ENCODE data around the gene PIM3.
"Not testable (repeated sequence)": the region's sequence is repeated elsewhere in the genome, so short reads cannot be mapped to it uniquely, and the experiment has no call there.

PIM3 gene

DNA sequence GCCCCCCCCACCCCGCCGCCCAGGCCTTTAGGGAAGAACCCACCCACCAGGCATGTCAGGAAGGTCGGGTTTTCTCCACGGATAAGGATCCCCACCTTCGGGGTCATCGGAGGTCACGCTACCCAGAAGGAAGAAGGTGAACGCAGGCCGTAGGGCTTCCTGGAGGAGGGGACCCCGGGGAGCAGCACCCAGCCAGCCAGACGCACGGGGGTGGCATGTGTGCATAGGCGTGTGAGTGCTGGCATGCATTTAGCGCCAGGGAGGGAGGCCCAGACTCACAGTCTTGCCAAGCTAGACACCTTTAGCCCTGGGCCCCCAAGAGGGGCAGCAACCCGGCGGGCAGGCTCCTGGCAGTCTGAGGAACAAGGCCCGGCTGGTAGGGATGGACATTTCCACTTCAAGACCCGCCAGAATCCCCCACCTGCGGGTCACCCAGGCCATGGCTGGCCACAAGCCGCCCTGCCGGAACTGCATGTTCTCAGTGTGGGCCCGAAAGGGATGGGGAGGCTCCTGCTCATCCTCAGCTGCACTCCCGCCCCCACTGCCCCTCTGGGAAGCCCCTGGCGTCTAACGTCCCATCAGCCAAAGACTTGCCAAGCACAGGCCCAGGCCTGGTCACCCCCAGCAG is 16.7 kb upstream of the PIM3 start:
- DNase-seq, result no peak

DNA sequence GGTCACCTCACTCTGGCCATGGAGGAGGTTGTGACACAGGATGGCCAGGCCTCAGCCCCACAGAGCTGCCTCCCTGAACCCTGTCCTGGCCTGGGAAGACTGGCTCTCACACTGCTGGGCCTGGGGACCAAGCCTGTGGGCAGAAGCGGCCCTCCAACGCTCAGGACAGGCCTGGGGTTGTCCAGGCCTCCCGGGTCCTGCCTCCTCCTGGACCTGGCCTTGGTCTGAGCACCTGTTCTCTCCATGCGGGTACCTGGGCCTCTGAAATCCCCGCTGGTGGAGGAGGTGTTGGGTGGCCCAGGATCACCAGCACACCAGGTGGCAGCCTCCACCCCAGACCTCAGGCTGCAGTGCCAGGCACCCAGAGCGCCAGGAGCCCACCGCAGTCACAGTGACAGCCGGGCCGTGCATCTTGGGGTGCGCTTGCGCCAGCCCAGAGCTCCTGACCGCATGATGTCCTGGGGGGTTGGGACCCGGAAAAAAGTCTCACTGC is 16.1 kb upstream of the PIM3 start:
- no peak for DNase-seq

DNA sequence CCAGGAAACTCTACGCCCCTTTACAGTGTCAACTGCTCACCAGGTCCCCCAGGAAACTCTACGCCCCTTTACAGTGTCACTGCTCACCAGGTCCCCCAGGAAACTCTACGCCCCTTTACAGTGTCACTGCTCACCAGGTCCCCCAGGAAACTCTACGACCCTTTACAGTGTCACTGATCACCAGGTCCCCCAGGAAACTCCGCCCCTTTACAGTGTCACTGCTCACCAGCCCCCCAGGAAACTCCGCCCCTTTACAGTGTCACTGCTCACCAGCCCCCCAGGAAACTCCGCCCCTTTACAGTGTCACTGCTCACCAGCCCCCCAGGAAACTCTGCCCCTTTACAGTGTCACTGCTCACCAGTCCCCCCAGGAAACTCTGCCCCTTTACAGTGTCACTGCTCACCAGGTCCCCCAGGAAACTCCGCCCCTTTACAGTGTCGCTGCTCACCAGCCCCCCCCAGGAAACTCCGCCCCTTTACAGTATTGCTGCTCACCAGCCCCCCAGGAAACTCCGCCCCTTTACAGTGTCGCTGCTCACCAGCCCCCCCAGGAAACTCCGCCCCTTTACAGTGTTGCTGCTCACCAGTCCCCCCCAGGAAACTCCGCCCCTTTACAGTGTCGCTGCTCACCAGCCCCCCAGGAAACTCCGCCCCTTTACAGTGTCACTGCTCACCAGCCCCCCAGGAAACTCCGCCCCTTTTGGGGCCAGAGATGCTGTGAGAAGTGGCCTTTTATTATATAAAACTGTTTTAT is 15.4 kb upstream of the PIM3 start:
- not testable (repeated sequence) for DNase-seq

DNA sequence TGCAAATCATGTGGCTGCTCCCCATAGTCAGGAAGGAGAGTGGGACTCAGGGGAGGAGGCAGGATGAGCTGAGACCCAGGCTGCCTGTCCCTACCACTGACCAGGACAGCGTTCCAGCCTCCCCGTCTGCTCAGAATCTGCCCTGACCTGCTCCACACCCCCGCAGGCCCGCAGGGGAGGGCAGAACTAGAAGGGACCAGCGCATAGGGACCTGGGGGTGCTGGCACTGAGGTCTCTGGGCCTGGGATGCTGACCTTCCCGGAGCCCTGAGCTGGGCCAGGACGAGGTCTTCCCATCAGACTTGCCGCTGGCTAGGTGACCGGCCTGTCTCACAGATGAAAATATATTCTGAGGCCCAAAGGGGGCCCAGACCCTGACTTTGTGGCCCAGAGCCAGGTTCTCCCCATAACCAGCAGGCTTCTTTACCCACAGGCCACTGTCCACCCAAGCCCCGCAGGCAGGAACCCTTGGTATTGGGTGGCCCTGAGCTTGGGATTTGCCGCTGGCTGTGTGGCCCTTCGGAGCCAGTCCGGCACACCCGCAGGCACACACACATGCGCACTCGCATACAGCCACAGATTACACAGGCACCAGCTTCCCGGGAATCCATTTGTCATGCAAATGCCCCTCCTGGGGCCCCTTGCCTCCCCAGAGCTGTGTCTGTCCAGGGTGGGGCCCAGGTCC is 13.8 kb upstream of the PIM3 start:
- DNase-seq, result no peak

DNA sequence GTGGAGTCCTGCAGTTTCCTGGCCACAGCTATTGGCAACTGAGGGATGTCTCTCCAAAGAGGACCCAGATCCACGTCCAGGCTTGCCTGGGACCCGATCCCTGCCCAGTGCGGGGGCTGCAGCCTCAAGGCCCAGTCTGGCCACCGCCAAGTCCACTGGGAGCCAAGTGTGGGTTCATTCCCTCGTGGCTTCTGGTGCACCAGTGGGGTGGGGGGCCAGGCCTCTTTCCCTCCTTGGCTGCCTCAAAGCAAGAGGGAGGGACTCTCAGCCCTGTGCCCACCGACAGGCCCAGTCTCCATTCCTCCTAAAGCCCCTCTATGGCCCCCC is 13.3 kb upstream of the PIM3 start:
- no peak for DNase-seq

DNA sequence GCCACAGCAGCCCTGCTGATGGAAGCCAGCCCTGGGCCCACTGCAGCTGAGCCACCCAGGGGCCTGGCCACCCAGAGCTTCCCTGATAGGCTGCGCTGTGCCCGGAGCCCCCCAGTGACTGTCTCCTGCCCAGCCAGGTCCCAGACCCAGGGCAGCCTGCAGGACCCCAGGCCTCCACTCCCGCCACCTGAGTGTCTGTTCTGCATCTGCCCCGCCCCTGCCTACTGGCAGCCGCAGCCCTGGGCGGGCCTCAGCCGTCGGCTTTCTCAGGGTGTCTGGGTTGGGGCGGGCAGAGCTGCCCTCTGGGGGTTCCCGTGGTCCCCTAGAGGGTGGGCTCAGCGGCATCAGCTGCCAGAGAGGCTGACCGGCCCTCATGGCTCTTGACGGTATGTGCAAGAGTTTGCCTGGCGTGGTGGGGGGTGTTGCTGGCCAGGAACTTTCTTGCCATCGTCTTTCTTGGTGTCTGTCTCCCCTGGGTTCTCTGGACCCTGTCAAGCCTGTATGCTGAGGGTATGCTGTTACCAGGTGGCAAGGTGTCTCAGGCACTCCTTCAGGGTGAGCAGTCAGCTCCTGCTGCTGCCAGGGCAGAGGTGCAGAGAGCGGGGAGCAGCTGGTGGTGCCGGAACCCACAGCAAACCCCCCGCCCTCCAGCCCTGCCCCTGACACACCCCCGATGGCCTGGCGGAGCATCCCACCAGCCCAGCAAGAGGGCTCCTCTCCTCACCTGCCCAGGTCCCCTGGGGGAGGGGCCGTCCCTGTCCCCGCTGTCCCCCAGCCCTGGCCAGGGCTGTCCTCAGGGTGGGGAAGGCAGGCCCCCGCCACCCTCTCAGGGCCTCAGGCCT is 12.2 kb upstream of the PIM3 start:
- no peak for DNase-seq

DNA sequence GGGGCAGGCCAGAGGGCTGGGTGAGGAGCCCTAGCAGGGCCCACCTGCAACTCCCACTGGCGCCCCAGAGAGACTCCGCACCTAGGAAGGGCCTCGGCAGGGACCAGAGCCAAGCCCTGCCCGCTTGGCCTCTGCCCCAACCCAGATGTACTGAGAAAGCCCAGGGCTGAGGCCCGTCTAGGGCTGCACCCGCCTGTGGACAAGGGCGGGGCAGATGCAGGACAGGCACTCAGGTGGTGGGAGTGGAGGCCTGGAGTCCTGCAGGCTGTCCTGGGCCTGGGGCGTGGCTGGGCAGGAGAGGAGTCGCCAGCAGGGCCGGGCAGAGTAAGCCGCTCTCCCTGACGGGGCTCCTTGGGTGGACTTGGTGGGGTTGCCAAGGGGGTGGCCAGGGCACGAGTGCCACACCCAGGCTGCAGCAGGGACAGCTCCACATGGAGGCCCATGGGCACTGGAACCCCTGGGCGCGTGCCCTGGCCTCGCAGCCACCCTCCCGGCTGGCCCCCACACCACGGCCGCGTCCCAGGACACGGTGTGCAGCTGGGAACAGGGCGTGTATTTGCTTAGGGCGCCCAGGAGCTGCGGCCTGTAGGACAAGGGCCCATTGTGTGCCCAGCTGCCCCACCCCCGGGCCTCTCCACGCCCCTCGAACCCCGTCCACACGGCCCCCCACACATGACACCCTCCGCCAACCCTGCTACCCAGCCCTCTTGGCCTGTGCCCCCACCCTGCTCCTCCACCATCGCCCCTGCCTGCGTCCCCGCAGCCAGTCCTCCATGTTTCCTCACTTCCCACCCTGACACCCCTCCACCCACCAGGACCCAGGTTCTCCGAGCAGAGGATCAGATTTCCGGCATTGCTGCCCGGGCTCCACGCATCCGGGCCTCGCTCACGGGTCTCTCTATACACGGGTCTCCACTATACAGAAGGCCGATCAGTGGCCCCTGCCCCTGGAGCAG is 11.3 kb upstream of the PIM3 start:
- DNase-seq, result no peak

DNA sequence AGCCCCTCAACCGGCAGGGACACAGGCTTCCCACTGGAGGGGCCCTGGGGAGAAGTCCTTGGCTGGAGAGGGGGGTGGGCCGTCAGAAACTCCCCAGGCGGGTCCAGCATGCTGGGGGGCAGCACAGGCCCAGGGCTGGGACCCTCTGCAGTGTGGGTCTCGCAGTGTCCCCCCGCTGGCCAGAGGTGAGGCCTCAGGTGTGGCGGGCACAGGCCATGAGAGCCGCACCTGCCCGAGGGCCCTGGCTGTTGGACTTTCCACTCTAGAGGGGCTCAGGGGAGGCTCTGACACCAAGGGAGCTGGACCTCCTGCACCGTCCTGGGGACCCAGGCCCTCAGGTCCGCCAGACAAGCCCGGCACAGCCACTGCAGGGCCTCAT is 10.7 kb upstream of the PIM3 start:
- no peak for DNase-seq

DNA sequence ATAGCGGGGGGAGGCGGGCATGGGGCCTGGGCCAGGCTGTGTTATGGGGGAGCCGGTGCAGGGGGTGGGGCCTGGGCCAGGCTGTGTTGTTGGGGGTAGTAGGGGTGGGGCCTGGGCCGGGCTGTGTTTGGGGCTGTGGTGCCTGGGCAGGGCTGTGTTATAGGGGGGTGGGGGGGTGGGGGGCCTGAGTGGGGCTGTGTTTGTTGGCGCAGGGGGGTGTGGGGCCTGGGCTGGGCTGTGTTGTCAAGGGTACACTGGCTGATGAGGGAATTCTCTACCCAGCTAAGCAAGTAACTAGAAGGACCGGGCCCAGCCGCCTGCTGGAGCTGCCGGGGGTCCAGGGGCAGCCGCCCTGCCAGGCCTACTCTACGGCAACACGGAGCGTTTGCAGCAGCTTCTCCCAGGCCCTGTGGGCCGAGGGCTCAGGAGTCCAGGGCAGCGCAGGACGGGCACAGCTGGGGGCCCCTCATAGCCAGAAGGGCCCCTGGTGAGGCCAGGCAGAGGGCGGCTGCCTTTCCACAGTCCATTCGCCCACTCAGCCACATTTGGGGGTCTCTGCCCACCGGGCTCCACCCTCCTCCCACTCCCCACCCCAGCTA is 10.1 kb upstream of the PIM3 start:
- DNase-seq, result no peak

DNA sequence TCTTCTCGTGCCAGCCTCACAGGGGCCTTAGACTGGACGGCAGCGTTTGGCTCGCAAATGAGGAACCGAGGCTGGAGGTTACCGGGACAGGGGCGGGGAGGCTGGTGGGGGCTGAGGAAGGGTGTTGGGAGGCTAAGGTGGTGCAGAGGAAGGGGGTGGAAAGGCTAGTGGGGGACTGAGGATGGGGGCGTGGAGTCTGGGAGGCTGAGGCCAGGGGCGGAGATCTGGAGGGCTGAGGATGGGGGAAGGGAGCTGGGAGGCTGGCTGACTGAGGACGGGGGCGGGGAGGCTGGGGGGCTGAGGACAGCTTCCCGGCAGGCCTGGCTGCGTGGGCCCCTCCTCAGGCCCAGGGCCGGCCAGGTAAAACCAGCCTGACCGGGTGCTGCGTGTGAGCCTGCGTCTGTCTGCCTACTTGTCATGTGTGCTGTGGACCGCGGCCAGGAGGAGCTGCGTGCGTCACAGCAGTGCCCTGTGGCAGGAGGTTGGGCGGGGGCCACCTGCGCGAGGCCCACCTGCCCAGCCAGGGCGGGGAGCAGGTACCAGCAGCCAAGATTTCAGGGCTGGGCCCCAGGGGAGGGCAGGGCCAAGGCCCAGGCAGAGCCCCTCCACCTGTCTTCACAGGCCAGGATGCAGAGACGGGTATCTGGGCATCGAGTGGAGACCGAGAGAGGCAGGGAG is 9.4 kb upstream of the PIM3 start:
- DNase-seq, result no peak

DNA sequence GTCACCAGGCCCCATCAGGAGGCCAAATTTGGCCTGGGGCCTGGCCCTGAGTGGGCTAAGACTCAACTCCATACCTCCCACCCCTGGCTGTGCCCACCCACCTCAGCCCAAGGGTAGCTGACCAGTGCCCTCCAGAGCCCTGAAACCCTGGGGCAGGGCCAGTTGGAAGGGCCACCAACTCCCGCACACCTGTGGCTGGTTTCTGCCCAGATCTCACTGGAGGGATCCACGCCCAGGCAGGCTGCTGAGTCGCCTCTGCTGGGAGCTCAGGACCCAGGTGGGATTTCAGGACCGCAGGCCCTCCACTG is 8.9 kb upstream of the PIM3 start:
- no peak for DNase-seq

DNA sequence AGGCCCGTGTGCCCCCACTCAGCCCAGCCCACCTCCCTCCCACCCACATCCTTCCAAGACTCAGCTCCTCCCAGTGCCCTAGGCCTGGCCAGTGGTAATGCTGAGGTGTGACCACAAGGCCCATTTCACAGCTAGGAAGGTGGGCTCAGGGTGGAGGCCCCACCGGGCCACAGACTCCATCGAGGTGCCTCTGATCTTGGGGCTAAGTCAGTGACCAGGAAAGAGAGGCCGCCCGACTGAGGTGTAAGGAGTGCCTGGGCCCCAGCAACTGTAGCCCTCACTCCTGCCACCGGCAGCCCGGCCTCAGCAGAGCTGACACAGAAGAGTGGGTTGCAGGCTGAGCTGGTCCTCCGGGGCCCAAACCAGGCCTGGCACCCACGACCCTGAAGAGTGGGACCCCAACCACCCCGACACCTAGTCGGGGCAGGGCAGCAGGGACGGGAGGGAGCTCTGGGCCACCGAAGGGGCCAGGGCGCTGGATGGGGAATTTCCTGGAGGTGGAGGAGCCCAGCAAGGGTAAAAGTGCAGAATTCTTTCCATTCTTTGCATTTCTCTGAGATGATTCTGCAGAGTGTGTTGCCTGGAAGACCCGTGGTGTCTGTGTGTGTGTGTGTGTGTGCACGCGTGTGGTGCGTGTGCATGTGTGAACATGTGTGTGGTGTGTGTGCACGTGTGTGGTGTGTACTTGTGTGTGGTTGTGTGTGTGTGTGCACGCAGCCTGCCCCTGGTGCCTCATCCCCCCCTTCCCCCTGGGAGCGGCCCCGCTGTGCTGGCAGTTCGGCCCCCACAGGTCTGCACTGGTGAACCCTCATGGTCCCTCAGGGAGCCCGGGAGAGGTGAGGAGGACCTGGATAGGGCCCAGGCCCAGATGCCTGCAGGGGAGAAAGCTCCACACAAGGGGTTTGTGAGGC is 8.3 kb upstream of the PIM3 start:
- DNase-seq, result no peak

DNA sequence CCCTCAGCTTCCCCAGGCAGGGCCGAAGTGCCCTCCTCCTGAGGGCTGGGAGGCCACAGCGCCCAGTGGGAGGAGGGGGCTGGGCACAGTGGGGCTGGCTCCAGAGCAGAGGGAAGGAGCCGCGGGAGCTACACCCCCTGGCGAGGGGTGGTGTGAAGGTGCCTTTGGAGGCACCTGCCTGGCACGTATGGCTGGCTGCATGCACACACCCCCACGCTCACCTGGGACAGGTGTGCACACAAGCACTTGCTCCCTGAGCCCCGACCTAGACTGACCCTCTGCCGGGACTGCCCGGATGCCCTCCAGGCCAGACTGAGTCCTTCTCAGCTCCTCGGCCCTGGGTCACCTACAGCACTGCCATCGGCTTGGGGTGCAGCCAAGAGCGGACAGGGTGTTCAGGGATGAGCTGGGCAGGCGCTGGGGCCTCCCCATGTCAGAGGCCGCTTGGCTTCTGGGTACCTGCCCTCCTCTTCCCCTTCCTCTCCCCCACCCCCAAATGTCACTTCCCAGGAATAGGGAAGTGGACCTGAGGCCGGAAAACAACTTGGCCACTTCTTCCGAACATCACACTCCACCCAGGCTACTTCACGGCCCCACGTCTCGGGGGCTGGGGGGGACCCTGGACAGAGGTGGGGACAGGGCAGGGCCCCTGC is 7.4 kb upstream of the PIM3 start:
- DNase-seq, result no peak

DNA sequence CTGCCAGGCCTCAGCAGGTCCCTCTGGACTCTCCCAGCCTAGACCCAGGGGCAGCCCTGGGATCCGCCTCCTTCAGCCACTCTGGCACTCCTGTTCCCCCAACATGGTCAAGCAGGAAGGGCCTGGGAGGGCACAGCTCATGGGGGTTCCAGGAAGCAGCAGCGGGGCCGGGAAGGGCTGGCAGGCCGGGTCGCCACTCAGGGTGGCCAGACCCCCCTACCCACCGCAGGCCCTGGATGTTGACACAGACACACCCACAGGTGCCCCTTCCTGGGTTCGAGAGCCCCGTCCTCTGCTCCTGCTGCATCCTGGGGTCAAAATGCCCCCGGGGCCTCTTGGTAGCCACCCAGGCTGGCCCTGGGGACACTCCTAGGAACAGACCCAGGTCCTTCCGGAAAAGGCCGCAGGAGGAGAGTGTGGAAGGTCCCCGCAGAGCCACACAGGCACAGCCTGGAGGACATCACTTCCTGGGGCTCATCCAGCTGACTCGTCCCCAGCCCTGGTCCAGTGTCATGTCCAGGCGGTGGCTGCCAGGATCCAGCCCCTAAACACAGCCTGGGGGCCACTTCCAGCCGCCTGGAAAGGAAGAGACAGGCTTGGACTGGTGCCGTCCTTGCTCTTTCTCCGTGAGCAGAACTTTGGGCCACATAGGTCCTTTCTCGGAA is 6.8 kb upstream of the PIM3 start:
- no peak for DNase-seq

DNA sequence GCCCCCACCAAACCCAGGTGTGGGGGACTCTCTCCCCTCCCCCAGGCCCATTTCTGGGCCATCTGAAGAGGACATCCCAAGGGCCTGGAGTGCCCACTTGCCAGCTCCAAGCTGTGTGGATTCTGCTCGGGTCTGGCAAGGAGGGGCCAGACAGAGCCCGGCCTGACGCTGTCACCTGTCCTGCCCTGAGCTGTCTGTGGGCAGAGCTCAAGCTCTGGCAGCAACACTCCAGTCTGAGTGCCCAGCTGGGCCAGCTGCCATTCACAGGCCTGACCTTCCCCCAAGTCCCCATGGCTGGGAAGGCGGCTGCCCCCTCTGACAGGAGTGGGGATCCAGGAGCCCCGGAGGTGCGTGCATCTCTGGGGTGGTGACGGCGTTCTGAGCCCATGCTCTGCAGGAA is 6.2 kb upstream of the PIM3 start:
- DNase-seq, result no peak

DNA sequence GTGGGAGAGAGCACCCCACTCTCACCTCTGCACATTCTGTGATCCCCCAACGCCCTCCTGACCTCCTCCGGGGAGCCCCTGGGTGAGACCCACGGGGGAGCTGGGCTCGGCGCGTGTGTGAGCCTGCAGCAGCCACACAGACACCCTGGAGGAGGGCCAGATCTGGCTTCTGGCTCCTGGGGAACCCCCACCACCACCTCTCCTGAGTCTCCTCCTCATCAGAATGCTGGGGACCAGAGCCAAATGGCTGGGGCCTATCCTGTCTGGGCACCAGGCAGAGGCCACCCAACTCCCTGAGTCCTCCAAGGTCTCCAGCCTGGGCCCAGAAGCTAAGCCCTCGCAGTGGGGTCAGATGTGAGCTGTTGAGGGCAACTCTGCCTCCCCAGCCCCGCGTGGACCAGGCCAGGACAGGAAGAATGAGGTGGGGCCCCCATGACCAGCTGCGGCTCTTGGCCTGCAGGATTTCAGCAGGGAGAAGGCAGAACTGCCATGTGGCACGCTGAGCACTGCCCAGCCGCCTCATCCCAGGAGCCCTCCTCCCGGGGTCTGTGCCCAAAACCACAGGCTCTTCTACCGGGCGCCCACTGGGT is 5.5 kb upstream of the PIM3 start:
- no peak for DNase-seq

DNA sequence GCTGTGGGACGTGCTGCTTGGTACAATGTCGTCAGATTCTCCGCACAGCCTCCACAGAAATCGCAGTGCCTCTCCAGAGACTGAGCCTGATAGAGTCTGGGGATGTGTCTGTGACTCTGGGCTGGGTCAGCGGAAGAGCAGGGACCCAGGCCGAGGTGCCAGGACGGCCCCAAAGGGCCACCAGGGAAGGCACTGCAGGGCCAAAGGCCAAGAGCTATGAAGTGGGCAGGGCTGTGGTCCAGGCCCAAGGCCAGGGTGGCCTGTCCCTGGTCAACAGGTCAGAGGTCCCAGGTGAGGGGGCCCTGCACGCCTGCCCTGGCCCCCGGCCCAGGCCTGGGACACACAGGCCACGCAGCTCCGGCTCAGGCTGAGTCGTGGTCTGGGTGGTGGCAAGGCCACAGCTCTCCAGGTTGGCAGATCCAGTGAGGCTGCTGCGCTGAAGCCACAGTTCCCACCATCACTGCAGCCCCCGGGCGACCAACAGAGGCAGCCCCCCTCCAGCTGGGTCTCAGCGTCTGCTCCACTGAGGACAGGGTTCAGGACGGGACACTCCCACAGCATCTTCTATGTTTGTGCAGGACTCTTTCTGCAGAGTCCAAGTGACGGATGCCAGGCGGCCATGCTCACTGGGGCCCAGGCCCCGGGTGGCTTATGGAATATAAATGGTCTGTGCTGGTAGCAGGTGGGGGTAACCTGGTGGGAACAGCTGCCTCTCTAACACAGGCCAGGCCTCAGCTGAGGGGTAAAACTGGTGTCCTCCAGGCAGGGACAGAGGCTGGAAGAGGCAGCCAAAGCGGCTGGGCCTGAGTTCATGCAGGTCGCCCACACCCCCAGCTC is 4.8 kb upstream of the PIM3 start:
- DNase-seq, result no peak

DNA sequence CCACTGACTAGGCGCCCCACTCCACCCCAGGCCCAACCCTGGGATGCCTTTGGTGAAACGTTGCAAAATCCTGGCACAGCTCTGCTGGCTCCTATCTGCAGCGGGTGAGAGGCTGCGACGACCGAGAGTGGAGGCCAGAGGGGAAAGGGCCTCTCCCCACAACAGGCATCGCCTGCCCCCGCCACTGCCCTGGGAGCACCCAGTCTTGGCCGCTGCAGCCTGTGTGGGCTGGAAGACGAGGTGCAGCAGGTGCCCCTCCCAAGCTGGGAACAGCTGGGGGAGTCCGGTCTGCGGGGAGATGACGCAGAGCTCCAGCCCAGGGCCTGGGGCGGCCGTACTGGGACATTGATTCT is 4.2 kb upstream of the PIM3 start:
- DNase-seq, result no peak
